T-cell (primary cell): ENCODE data around the gene DOCK6. TPM values are rescaled to one million over a fixed set of nuclear protein-coding genes. Genes with fewer than 3 reads are reported as not detected.

Source experiments
- ATAC-seq, 4 experiments: fragments of 200-7000 bp in 3 of 4; fragments of 150-1000 bp in 1 of 4; cut with Tn5 transposase; replicated peaks in 1 of 4; 1 replicate in 3 of 4; 2 replicates in 1 of 4; pipeline ENCODE4 v1.10.0; 2021; ENCODE audit warnings: moderate library complexity in 3 of 4, mild to moderate bottlenecking in 2 of 4, moderate number of reproducible peaks in 1 of 4
- CTCF ChIA-PET, 2 donors: fragments of 300-600 bp; sonication (Branson Sonifier 250); formaldehyde crosslinking; loops; one replicate each; lab custom pipeline; 2022; ENCODE audit warnings: antibody characterized with exemption in 2 of 2; lab: Charles Lee
- POLR2A ChIA-PET, 2 donors: fragments of 300-600 bp; sonication (Branson Sonifier 250); formaldehyde crosslinking; loops; one replicate each; lab custom pipeline; 2022; ENCODE audit warnings: antibody characterized with exemption in 2 of 2; lab: Charles Lee
- DNase-seq, 35 experiments: peaks; one replicate each; pipeline versions ENCODE4 v3.0.0 to v3.0.0-alpha.2; 2013 to 2023
- H3K27ac ChIP-seq: one replicate; pipeline ENCODE4 v1.5.1; 2013; ENCODE audit warnings: low read length
- H3K27me3 ChIP-seq, 2 experiments: replicated peaks in 1 of 2; 1 replicate in 1 of 2; 2 replicates in 1 of 2; pipeline versions ENCODE4 v1.6.1 to v1.7.0; 2013; ENCODE audit warnings: low read length in 1 of 2, mixed read lengths in 1 of 2; ENCODE audit not compliant: control insufficient read depth in 2 of 2, insufficient read depth in 2 of 2; ENCODE audit errors: extremely low read depth in 1 of 2
- H3K36me3 ChIP-seq, 2 donors: 1 replicate in 1 of 2; 2 replicates in 1 of 2; pipeline versions ENCODE4 v1.6.1 to v1.7.0; 2013; ENCODE audit warnings: low read length in 1 of 2; ENCODE audit not compliant: control insufficient read depth in 2 of 2, insufficient read depth in 1 of 2; ENCODE audit errors: extremely low read depth in 1 of 2
- H3K4me1 ChIP-seq, 2 experiments: 1 replicate in 1 of 2; 2 replicates in 1 of 2; pipeline versions ENCODE4 v1.6.1 to v1.7.0; 2013; ENCODE audit warnings: low read length in 2 of 2, mixed read lengths in 1 of 2; ENCODE audit not compliant: insufficient read depth in 2 of 2, control insufficient read depth in 1 of 2; ENCODE audit errors: extremely low read depth in 1 of 2
- H3K4me3 ChIP-seq, 2 donors: 1 replicate in 1 of 2; 2 replicates in 1 of 2; pipeline versions ENCODE4 v1.5.1 to v1.7.0; 2013; ENCODE audit warnings: mild to moderate bottlenecking in 2 of 2, low read length in 1 of 2, moderate library complexity in 1 of 2; ENCODE audit not compliant: control insufficient read depth in 1 of 2; ENCODE audit errors: extremely low read depth in 1 of 2
- H3K9me3 ChIP-seq: 2 replicates; pipeline ENCODE4 v1.7.0; 2013
- H3K27ac Mint-ChIP-seq, 2 donors: one replicate each; pipeline ENCODE4 v1.8.0; 2020 to 2021; ENCODE audit warnings: mild to moderate bottlenecking in 2 of 2, mixed read lengths in 2 of 2
- H3K27me3 Mint-ChIP-seq, 2 donors: one replicate each; pipeline ENCODE4 v1.8.0; 2021 to 2022; ENCODE audit warnings: mixed read lengths in 2 of 2
- H3K36me3 Mint-ChIP-seq: one replicate; pipeline ENCODE4 v1.8.0; 2021; ENCODE audit warnings: mixed read lengths
- H3K4me1 Mint-ChIP-seq, 3 donors: one replicate each; pipeline ENCODE4 v1.8.0; 2020 to 2022; ENCODE audit warnings: mixed read lengths in 3 of 3, mild to moderate bottlenecking in 1 of 3
- H3K4me3 Mint-ChIP-seq, 3 donors: one replicate each; pipeline ENCODE4 v1.8.0; 2020 to 2022; ENCODE audit warnings: mild to moderate bottlenecking in 3 of 3, mixed read lengths in 3 of 3, moderate library complexity in 3 of 3
- H3K9me3 Mint-ChIP-seq, 3 donors: one replicate each; pipeline ENCODE4 v1.8.0; 2020 to 2022; ENCODE audit warnings: mixed read lengths in 3 of 3
- WGBS: methylation state at CpG from one replicate; pipeline ENCODE4 v1.1.5; 2013; ENCODE audit warnings: missing lambda C conversion rate; ENCODE audit not compliant: insufficient coverage; 5-methylcytosine and 5-hydroxymethylcytosine counted together
- total RNA-seq, 35 experiments: library from RNA in 6 of 35; stranded (reverse) in 6 of 35; fragments of 120-200 nt in 1 of 35; gene quantifications; one replicate each; pipeline versions ENCODE4 v1.2.1 to v1.2.4 and lab custom pipeline; 2013 to 2026

The DOCK6 gene
- total RNA-seq, 5 donors from 2014 or later (not counting 1 experiment from before 2014, with no cell fraction given): 0.78 to 1.8 (median 1.0) TPM

DNA sequence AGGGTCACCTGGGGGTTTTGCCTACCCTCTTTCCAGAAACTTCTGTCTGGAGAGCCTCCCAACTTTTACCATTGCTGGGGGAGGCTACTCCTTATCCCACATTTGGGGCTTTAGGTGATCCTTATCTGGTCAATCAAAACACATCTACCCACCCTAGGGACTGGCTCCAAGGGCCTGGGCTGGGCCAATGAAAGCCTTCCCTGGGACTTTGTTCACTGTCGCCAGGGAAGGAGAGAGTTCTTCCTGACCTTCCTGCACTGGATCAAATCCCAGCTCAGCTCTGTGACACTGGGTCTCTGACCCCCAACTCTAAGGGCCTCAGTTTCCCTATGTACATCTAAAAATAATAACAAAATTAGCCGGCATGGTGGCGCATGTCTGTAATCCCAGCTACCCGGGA lies 11.1 kb downstream of the DOCK6 start:
- Histone ChIP-seq H3K36me3 (no peaks in the 10 kb centered on the region), H3K4me3 (no peak overlapping the region), H3K4me1 (no peaks in the 10 kb centered on the region), H3K9me3 (no peaks in the 10 kb centered on the region), H3K27ac (no peak overlapping the region), H3K27me3 (peaks cover 0 to 29% of the 10 kb centered on the region in 2 experiments)
- Mint-ChIP-seq H3K4me3 (no peak overlapping the region), H3K27ac (no peak overlapping the region), H3K9me3 (no peaks in the 10 kb centered on the region), H3K27me3 (peaks cover 0 to 8% of the 10 kb centered on the region in 2 donors), H3K36me3 (no peaks in the 10 kb centered on the region), H3K4me1 (no peaks in the 10 kb centered on the region)
- no peak for DNase-seq
- POLR2A ChIA-PET: no interaction called here
- ATAC-seq: no peak
- WGBS: no CpG with 5 or more reads among the region's 4 CpGs
- CTCF ChIA-PET: no interaction called here

DNA sequence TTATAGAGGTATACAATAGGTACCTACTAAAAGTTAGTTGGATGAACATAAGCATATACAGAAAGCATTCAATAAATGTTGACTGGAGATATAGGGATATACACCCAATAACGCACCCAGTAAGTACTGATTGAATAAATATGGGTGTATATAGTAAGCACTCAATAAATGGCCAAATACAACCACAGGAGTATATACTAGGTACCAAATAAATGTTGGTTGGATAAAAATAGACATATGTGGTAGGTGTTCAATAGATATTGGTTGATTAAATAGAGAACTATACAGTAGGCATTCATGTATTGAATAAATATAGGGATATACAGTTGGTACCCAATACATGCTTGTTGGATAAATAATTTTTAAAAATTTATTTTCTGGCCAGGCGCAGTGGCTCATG lies 13.5 kb downstream of the DOCK6 start:
- no peaks in the 10 kb centered on the region for H3K36me3 ChIP-seq
- H3K4me3 Mint-ChIP-seq: no peak overlapping the region
- CTCF ChIA-PET: no interaction called here

DNA sequence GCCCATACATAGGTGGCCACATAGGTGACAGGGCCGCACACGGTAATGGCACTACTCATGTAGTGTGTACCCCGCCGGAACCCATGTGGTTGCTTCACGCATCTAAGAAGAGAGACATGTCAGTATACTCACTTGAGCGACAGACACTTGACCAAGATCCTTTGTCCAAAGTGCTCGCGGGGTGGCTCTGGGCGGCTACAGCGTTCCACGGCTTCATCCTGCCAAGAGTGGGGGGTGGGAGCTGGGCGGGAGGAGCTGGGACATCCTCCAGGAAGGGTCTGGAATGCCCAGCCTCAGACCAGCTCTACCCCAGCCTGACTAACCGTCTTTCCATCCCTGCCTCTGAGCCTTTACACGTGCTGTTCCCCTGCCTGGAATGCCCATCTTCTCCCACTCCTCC lies 14.4 kb downstream of the DOCK6 start:
- Histone ChIP-seq H3K4me3 (no peak overlapping the region), H3K27me3 (peaks cover 2 to 48% of the 10 kb centered on the region in 2 experiments), H3K36me3 (no peaks in the 10 kb centered on the region), H3K9me3 (no peaks in the 10 kb centered on the region), H3K27ac (no peak overlapping the region), H3K4me1 (peaks cover 0 to 8% of the 10 kb centered on the region in 2 experiments)
- no peak for ATAC-seq
- Mint-ChIP-seq H3K4me1 (peaks cover 4 to 6% (median 5%) of the 10 kb centered on the region in 3 donors), H3K4me3 (no peak overlapping the region), H3K9me3 (no peaks in the 10 kb centered on the region), H3K27ac (no peak overlapping the region), H3K36me3 (no peaks in the 10 kb centered on the region), H3K27me3 (peaks cover 7 to 21% of the 10 kb centered on the region in 2 donors)
- 100% methylated on average over 6 of the region's 14 CpGs for WGBS
- no peak for DNase-seq
- POLR2A ChIA-PET: no interaction called here
- CTCF ChIA-PET: no interaction called here

More for the DNA sequence above, 13.5 kb downstream of the DOCK6 start:
- no CpG with 5 or more reads among the region's 2 CpGs for WGBS
- H3K27ac Mint-ChIP-seq: no peak overlapping the region
- DNase-seq (no peak), ATAC-seq (no peak)
- H3K9me3 Mint-ChIP-seq: no peaks in the 10 kb centered on the region
- no peaks in the 10 kb centered on the region for H3K4me1 ChIP-seq
- H3K27ac ChIP-seq: no peak overlapping the region
- POLR2A ChIA-PET: no interaction called here
- peaks cover 5 to 17% of the 10 kb centered on the region in 2 donors for H3K27me3 Mint-ChIP-seq
- no peak overlapping the region for H3K4me3 ChIP-seq
- peaks cover under 1% of the 10 kb centered on the region in 3 donors for H3K4me1 Mint-ChIP-seq
- H3K27me3 ChIP-seq: peaks cover 2 to 39% of the 10 kb centered on the region in 2 experiments
- H3K9me3 ChIP-seq: no peaks in the 10 kb centered on the region
- no peaks in the 10 kb centered on the region for H3K36me3 Mint-ChIP-seq

DNA sequence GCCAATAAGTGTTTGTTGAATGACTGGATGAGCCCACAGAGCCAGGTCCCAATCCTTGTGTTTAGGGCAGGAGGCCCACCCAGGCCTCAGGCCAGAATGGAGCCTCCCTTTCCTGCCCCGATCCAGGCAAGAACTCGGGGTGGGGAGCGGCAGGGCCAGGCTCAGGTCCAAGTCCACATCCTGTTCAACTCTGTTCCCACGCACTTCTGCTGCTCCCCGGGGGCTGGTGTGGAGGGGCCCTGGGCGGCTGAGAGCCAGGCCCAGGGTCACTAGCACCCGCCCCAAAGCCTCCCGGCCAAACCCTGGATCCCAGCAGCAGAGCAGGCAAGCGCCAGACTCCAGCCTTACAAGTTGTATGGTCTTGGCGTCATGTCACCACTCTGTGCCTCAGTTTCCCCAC lies 14.9 kb downstream of the DOCK6 start:
- no peaks in the 10 kb centered on the region for H3K36me3 ChIP-seq
- Mint-ChIP-seq H3K4me3 (no peak overlapping the region), H3K27me3 (peaks cover 11 to 24% of the 10 kb centered on the region in 2 donors), H3K27ac (no peak overlapping the region), H3K4me1 (peaks cover 4 to 6% (median 5%) of the 10 kb centered on the region in 3 donors), H3K36me3 (no peaks in the 10 kb centered on the region), H3K9me3 (no peaks in the 10 kb centered on the region)
- ChIA-PET CTCF (no interaction called here), POLR2A (no interaction called here)
- H3K27me3 ChIP-seq: peaks cover 2 to 49% of the 10 kb centered on the region in 2 experiments
- WGBS: 90% methylated on average over 8 of the region's 10 CpGs
- H3K9me3 ChIP-seq: no peaks in the 10 kb centered on the region
- no peak for DNase-seq
- peaks cover 0 to 8% of the 10 kb centered on the region in 2 experiments for H3K4me1 ChIP-seq
- no peak overlapping the region for H3K4me3 ChIP-seq
- ATAC-seq: no peak
- no peak overlapping the region for H3K27ac ChIP-seq

DNA sequence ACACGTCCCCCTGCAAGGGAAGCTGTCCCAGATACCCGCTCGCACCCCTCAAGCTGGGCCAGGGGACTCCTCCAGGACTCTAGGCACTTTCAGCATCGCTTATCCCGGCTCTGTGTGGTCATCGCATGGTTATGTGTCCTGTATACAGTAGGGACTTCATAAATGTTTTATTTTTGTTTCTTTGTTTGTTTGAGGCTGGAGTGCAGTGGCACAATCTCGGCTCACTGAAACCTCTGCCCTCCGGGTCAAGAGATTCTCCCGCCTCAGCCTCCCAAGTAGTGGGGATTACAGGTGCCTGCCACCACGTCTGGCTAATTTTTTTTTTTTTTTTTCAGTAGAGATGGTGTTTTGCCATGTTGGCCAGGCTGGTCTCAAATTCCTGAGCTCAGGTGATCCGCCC lies 15.4 kb downstream of the DOCK6 start:
- Histone ChIP-seq H3K27me3 (peaks cover 2 to 49% of the 10 kb centered on the region in 2 experiments), H3K4me3 (no peak overlapping the region), H3K4me1 (peaks cover 0 to 8% of the 10 kb centered on the region in 2 experiments), H3K9me3 (no peaks in the 10 kb centered on the region), H3K27ac (no peak overlapping the region), H3K36me3 (no peaks in the 10 kb centered on the region)
- 86% methylated on average over 4 of the region's 11 CpGs for WGBS
- Mint-ChIP-seq H3K27me3 (peaks cover 11 to 24% of the 10 kb centered on the region in 2 donors), H3K9me3 (no peaks in the 10 kb centered on the region), H3K4me1 (peaks cover 4 to 6% (median 5%) of the 10 kb centered on the region in 3 donors), H3K4me3 (no peak overlapping the region), H3K36me3 (no peaks in the 10 kb centered on the region), H3K27ac (peak overlapping the region in 1 of 2 donors; percentile 5)
- ChIA-PET POLR2A (no interaction called here), CTCF (no interaction called here)
- DNase-seq (no peak), ATAC-seq (no peak)

DNA sequence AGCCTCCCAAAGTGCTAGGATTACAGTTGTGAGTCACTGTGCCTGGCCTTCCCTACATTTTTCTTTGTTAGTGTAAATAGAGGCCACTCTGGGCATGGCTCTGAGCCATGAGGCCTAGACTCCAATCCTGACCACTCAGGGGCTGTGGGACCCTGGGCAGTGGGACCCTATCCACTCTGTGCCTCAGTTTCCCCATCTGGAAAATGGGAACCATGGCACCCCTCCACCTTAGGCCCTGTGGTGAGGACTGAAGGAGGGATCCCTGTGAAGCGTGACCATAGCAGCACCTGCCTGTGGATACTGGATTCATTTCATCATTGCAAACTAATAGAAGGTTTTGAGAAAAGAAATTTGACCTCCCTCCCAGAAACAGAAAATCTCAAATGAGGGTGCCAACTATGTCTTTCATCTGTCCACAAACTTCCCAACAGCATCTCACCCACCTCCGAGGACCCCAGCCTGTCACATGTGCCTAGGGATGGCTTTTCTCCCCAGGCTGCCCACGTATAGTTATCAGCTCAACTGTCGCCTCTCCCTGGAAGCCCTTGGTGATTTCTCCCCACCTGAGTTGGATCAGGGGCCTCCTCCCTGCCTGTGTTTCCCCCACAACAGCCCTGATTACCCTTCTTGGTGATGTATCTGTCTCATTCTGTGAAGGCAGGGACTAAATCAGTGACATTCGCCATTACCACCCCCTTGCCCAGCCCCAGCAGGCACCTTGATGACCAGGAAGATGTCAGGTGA lies 17.3 kb downstream of the DOCK6 start:
- Mint-ChIP-seq H3K36me3 (no peaks in the 10 kb centered on the region), H3K4me1 (peaks cover 4 to 6% (median 5%) of the 10 kb centered on the region in 3 donors), H3K27me3 (peaks cover 11 to 29% of the 10 kb centered on the region in 2 donors), H3K27ac (no peak overlapping the region), H3K4me3 (no peak overlapping the region), H3K9me3 (no peaks in the 10 kb centered on the region)
- Histone ChIP-seq H3K4me3 (no peak overlapping the region), H3K36me3 (no peaks in the 10 kb centered on the region), H3K9me3 (no peaks in the 10 kb centered on the region), H3K4me1 (peaks cover 0 to 8% of the 10 kb centered on the region in 2 experiments), H3K27ac (no peak overlapping the region), H3K27me3 (peaks cover 2 to 60% of the 10 kb centered on the region in 2 experiments)
- whole genome bisulfite sequencing: no CpG with 5 or more reads among the region's 5 CpGs
- ChIA-PET POLR2A (no interaction called here), CTCF (no interaction called here)
- DNase-seq (no peak), ATAC-seq (no peak)
